Osteoblast (primary cell): ENCODE measurements around the gene CDH4. TPM values are rescaled to one million over a fixed set of nuclear protein-coding genes. Genes with fewer than 3 reads are reported as not detected.
A peak's percentile ranks its signal among the peaks of the same experiment; 100 is the strongest.

Experiments
- DNase-seq: peaks from one replicate; pipeline ENCODE4 v3.0.0; 2011; ENCODE audit warnings: low spot score, mixed read lengths; ENCODE audit not compliant: insufficient read length; ENCODE audit errors: missing footprints
- H2AFZ ChIP-seq: 2 replicates; pipeline ENCODE4 v1.6.0; 2011; ENCODE audit warnings: mild to moderate bottlenecking, low read length
- H3K27ac ChIP-seq: 2 replicates; pipeline ENCODE4 v1.5.1; 2011; ENCODE audit warnings: mild to moderate bottlenecking, low read depth, low read length, moderate library complexity
- H3K27me3 ChIP-seq: 2 replicates; pipeline ENCODE4 v1.6.0; 2012; ENCODE audit warnings: mild to moderate bottlenecking, control low read depth, inconsistent platforms, low read length, moderate library complexity; ENCODE audit not compliant: insufficient read depth
- H3K36me3 ChIP-seq: 2 replicates; pipeline ENCODE4 v1.5.1; 2011; ENCODE audit warnings: mild to moderate bottlenecking, low read length, control low read depth, moderate library complexity; ENCODE audit not compliant: insufficient read depth
- H3K4me1 ChIP-seq: 2 replicates; pipeline ENCODE4 v1.5.1; 2011; ENCODE audit warnings: mild to moderate bottlenecking, low read length, control low read depth, moderate library complexity; ENCODE audit not compliant: insufficient read depth
- H3K4me2 ChIP-seq: 2 replicates; pipeline ENCODE4 v1.6.0; 2011; ENCODE audit warnings: mild to moderate bottlenecking, low read length; ENCODE audit not compliant: insufficient read depth
- H3K4me3 ChIP-seq: fragments of 200-600 bp; sonication (generic); 3 replicates; pipeline ENCODE4 v1.5.1; 2012; ENCODE audit warnings: mild to moderate bottlenecking, low read length, inconsistent platforms; ENCODE audit not compliant: insufficient read depth
- H3K79me2 ChIP-seq: 2 replicates; pipeline ENCODE4 v1.6.0; 2012; ENCODE audit warnings: mild to moderate bottlenecking, low read length, control low read depth, inconsistent platforms; ENCODE audit not compliant: insufficient read depth
- H3K9me3 ChIP-seq: 2 replicates; pipeline ENCODE4 v1.5.1; 2011; ENCODE audit warnings: low read depth, low read length, control low read depth
- H4K20me1 ChIP-seq: 2 replicates; pipeline ENCODE4 v1.6.0; 2012; ENCODE audit warnings: mild to moderate bottlenecking, low read length, control low read depth; ENCODE audit not compliant: insufficient read depth
- CTCF ChIP-seq: IDR thresholded peaks from 2 replicates; pipeline ENCODE4 v1.5.1; 2011; ENCODE audit warnings: mild to moderate bottlenecking, low read depth, low read length, moderate library complexity; ENCODE audit errors: extremely low read depth
- total RNA-seq: library from RNA; depleted of rRNA; stranded (reverse); fragments of >200 nt; gene quantifications from 2 replicates; pipeline ENCODE4 v1.2.3, GENCODE V29; 2012

Gene CDH4
- total RNA-seq, 1 donor: 1.1 TPM

- no peak for TF ChIP-seq CTCF
- Histone ChIP-seq H3K79me2 (no peaks in the 10 kb centered on the region), H3K27me3 (no peaks in the 10 kb centered on the region), H3K4me2 (no peak overlapping the region), H2AFZ (no peak overlapping the region), H3K36me3 (no peaks in the 10 kb centered on the region), H3K27ac (no peak overlapping the region), H3K4me1 (no peaks in the 10 kb centered on the region), H3K4me3 (no peak overlapping the region), H4K20me1 (no peaks in the 10 kb centered on the region), H3K9me3 (no peaks in the 10 kb centered on the region)
- no peak for DNase-seq
Measured at GRCh38 chr20:61919675-61920365, 667.8 kb downstream of the CDH4 start.

GRCh38 chr20:61922411-61922810 lies 670.4 kb downstream of the CDH4 start:
- Histone ChIP-seq H4K20me1 (no peaks in the 10 kb centered on the region), H3K4me1 (peaks cover 8% of the 10 kb centered on the region), H3K27ac (no peak overlapping the region), H3K9me3 (no peaks in the 10 kb centered on the region), H2AFZ (no peak overlapping the region), H3K79me2 (no peaks in the 10 kb centered on the region), H3K4me2 (no peak overlapping the region), H3K36me3 (no peaks in the 10 kb centered on the region), H3K4me3 (no peak overlapping the region), H3K27me3 (no peaks in the 10 kb centered on the region)
- no peak for TF ChIP-seq CTCF
- no peak for DNase-seq

GRCh38 chr20:61922936-61923335 lies 670.9 kb downstream of the CDH4 start:
- H3K36me3 ChIP-seq: no peaks in the 10 kb centered on the region
- no peaks in the 10 kb centered on the region for H4K20me1 ChIP-seq
- TF ChIP-seq CTCF: no peak
- no peak for DNase-seq
- H2AFZ ChIP-seq: no peak overlapping the region
- H3K4me3 ChIP-seq: no peak overlapping the region
- H3K27ac ChIP-seq: no peak overlapping the region
- peaks cover 8% of the 10 kb centered on the region for H3K4me1 ChIP-seq
- H3K4me2 ChIP-seq: no peak overlapping the region
- H3K27me3 ChIP-seq: no peaks in the 10 kb centered on the region
- H3K9me3 ChIP-seq: no peaks in the 10 kb centered on the region
- H3K79me2 ChIP-seq: no peaks in the 10 kb centered on the region

- H3K4me3 ChIP-seq: no peak overlapping the region
- no peaks in the 10 kb centered on the region for H3K9me3 ChIP-seq
- peak; percentile 80 for DNase-seq
- no peaks in the 10 kb centered on the region for H3K27me3 ChIP-seq
- TF ChIP-seq CTCF: no peak
- H3K4me2 ChIP-seq: no peak overlapping the region
- H3K4me1 ChIP-seq: peaks cover 8% of the 10 kb centered on the region
- H4K20me1 ChIP-seq: no peaks in the 10 kb centered on the region
- no peak overlapping the region for H2AFZ ChIP-seq
- H3K79me2 ChIP-seq: no peaks in the 10 kb centered on the region
- H3K36me3 ChIP-seq: no peaks in the 10 kb centered on the region
- no peak overlapping the region for H3K27ac ChIP-seq
Measured at GRCh38 chr20:61923371-61924166, 671.5 kb downstream of the CDH4 start.
